Hepatocyte (in vitro differentiated cells): ENCODE results near the gene TOR1AIP1. TPM values are rescaled to one million over a fixed set of nuclear protein-coding genes. Genes with fewer than 3 reads are reported as not detected.

Experiments used
- DNase-seq: peaks from one replicate; pipeline ENCODE4 v3.0.0-alpha.2; 2016; ENCODE audit warnings: low spot score
- H2AFZ ChIP-seq: fragments of 200-600 bp; sonication (generic); 2 replicates; pipeline ENCODE4 v1.6.0; 2016; ENCODE audit warnings: antibody characterized with exemption, mild to moderate bottlenecking
- H3K27ac ChIP-seq: fragments of 200-600 bp; sonication (generic); 2 replicates; pipeline ENCODE4 v1.5.1; 2016; ENCODE audit warnings: mild to moderate bottlenecking
- H3K27me3 ChIP-seq: fragments of 200-600 bp; sonication (generic); 2 replicates; pipeline ENCODE4 v1.6.1; 2016
- H3K36me3 ChIP-seq: fragments of 200-600 bp; sonication (generic); replicated peaks from 2 replicates; pipeline ENCODE4 v1.5.1; 2016; ENCODE audit warnings: low read depth; ENCODE audit not compliant: insufficient read depth
- H3K4me1 ChIP-seq: fragments of 200-600 bp; sonication (generic); 2 replicates; pipeline ENCODE4 v1.5.1; 2016; ENCODE audit warnings: mild to moderate bottlenecking, moderate library complexity; ENCODE audit not compliant: insufficient read depth
- H3K4me2 ChIP-seq: fragments of 200-600 bp; sonication (generic); 2 replicates; pipeline ENCODE4 v1.6.0; 2016
- H3K4me3 ChIP-seq: fragments of 200-600 bp; sonication (generic); 2 replicates; pipeline ENCODE4 v1.5.1; 2016; ENCODE audit warnings: mild to moderate bottlenecking
- H3K79me2 ChIP-seq: fragments of 200-600 bp; sonication (generic); 2 replicates; pipeline ENCODE4 v1.6.0; 2017; ENCODE audit warnings: mild to moderate bottlenecking
- H3K9me2 ChIP-seq: fragments of 200-600 bp; sonication (generic); replicated peaks from 2 replicates; pipeline ENCODE4 v1.6.0; 2017; ENCODE audit warnings: mild to moderate bottlenecking; ENCODE audit not compliant: insufficient read depth
- H3K9me3 ChIP-seq: fragments of 200-600 bp; sonication (generic); 2 replicates; pipeline ENCODE4 v1.5.1; 2016; ENCODE audit warnings: low read depth, mild to moderate bottlenecking
- H4K20me1 ChIP-seq: fragments of 200-600 bp; sonication (generic); 2 replicates; pipeline ENCODE4 v1.6.0; 2016; ENCODE audit warnings: mild to moderate bottlenecking; ENCODE audit not compliant: insufficient read depth, poor library complexity, severe bottlenecking
- EZH2 ChIP-seq: fragments of 200-600 bp; sonication (generic); IDR thresholded peaks from 2 replicates; pipeline ENCODE4 v1.6.1; 2016; ENCODE audit warnings: antibody characterized with exemption, mild to moderate bottlenecking, borderline replicate concordance
- EZH2phosphoT487 ChIP-seq: fragments of 200-600 bp; sonication (generic); IDR thresholded peaks from one replicate; pipeline ENCODE4 v1.6.1; 2018; ENCODE audit warnings: antibody characterized with exemption, mild to moderate bottlenecking, low read depth, moderate library complexity; ENCODE audit not compliant: unreplicated experiment, severe bottlenecking
- whole genome bisulfite sequencing: methylation state at CpG from one replicate; pipeline ENCODE4 v1.1.6; 2016; ENCODE audit warnings: low lambda C conversion rate; ENCODE audit errors: missing lambda C conversion rate; 5-methylcytosine and 5-hydroxymethylcytosine counted together
- polyA plus RNA-seq: library from polyadenylated mRNA; unstranded; fragments of >200 nt; fragmentation: Nextera tagmentation; extraction: Ambion mirVana; gene quantifications from 2 replicates; pipeline ENCODE4 v1.2.1, GENCODE V29; 2016
- total RNA-seq: library from RNA; depleted of rRNA; stranded (reverse); fragments of >200 nt; gene quantifications from 2 replicates; pipeline ENCODE4 v1.2.3, GENCODE V29; 2014
- TF ChIP-seq, protein P1 (sequence below): fragments of 200-600 bp; sonication (generic); IDR thresholded peaks from 2 replicates; pipeline ENCODE4 v1.5.1; 2016; ENCODE audit warnings: antibody characterized with exemption, mild to moderate bottlenecking; ENCODE audit not compliant: poor library complexity

Gene TOR1AIP1
- total and polyA plus RNA-seq, 2 experiments from 2014 or later, result 18.8 to 36.1 TPM

DNA sequence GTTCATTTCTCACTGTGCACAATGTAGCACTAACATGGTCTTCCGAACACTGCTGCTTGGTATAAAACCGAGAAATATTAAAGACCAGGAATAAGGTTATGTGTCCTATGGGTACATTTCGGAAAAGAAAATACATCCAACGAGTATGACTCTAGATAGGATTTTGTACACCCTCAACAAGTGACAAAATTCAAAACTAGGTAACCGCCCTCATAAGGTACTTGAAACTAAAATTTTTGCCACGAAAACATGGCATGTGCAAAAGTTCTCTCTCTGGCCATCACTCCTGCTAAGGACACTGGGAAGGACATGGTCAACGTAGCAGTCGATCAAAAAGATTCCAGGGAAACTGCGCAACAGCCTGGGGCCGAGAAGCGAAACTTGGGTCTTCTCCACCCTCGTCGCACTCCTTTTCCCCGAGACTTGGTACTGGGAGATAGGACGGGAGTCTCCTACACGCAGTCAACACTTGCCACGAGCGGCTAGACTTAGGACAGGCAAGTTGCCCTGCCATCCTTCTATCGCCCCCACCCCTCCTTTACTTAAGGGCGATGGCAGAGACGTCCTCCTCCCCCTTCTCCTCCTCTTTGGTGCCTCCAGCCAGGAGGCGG lies 338 bp upstream of the TOR1AIP1 start:
- peak; percentile 92 for DNase-seq
- H3K9me3 ChIP-seq, result no peaks in the 10 kb centered on the region
- H3K4me2 ChIP-seq, result peak overlapping the region; percentile 81
- H2AFZ ChIP-seq, result peak overlapping the region; percentile 53
- no peak for TF ChIP-seq EZH2
- TF ChIP-seq, protein P1, sequence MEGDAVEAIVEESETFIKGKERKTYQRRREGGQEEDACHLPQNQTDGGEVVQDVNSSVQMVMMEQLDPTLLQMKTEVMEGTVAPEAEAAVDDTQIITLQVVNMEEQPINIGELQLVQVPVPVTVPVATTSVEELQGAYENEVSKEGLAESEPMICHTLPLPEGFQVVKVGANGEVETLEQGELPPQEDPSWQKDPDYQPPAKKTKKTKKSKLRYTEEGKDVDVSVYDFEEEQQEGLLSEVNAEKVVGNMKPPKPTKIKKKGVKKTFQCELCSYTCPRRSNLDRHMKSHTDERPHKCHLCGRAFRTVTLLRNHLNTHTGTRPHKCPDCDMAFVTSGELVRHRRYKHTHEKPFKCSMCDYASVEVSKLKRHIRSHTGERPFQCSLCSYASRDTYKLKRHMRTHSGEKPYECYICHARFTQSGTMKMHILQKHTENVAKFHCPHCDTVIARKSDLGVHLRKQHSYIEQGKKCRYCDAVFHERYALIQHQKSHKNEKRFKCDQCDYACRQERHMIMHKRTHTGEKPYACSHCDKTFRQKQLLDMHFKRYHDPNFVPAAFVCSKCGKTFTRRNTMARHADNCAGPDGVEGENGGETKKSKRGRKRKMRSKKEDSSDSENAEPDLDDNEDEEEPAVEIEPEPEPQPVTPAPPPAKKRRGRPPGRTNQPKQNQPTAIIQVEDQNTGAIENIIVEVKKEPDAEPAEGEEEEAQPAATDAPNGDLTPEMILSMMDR, result no peak
- no peaks in the 10 kb centered on the region for H3K36me3 ChIP-seq
- H3K79me2 ChIP-seq, result peaks cover 61% of the 10 kb centered on the region
- peak overlapping the region; percentile 100 for H3K27ac ChIP-seq
- peaks cover 16% of the 10 kb centered on the region for H3K4me1 ChIP-seq
- H4K20me1 ChIP-seq, result peaks cover 4% of the 10 kb centered on the region
- 8% methylated on average over 22 of the region's 22 CpGs for WGBS
- peak overlapping the region; percentile 52 for H3K4me3 ChIP-seq
- H3K9me2 ChIP-seq, result no peaks in the 10 kb centered on the region
- no peaks in the 10 kb centered on the region for H3K27me3 ChIP-seq

DNA sequence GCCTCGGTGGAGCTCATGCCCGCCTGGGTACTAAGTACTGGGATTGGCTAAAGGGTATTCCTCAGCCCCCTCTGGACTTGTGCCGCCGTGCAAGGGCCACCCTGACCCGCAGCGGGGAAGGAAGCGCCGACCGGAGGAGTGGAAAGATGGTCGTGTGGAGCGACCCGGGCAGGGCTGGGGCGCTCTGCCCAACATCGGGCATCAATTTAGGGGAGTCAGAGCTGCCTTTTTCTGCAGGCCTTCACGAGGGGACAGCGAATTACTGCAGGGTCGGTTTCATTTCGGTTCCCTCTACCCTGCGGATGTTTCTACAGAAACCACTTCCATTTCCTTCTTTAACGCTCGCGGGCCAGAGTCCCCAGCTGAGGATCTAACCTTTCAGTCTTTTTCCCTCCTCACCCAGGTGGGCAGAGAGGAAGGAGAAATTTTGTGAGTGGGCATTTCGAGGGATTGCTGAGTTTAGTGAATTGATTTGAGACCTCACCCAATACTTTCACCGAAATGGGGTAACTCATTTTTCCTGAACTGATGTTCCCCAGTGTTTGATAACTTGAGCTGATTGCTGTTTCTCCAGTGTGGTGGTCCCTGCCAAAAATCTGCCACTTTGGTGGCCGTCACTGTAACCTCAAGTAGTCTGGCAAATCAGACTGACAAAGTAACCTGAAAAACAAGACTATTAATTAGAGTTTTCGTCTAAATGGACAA lies 1.1 kb downstream of the TOR1AIP1 start:
- H3K9me2 ChIP-seq, result no peaks in the 10 kb centered on the region
- H3K9me3 ChIP-seq, result no peaks in the 10 kb centered on the region
- H4K20me1 ChIP-seq, result peaks cover 9% of the 10 kb centered on the region
- H3K4me1 ChIP-seq, result peaks cover 16% of the 10 kb centered on the region
- no peak for DNase-seq
- peak overlapping the region; percentile 73 for H3K4me3 ChIP-seq
- TF ChIP-seq EZH2phosphoT487, result no peak
- TF ChIP-seq, protein P1, result no peak
- no peak for TF ChIP-seq EZH2
- peak overlapping the region; percentile 100 for H3K27ac ChIP-seq
- 2% methylated on average over 26 of the region's 26 CpGs for WGBS
- peaks cover 68% of the 10 kb centered on the region for H3K79me2 ChIP-seq
- peak overlapping the region; percentile 77 for H2AFZ ChIP-seq
- H3K27me3 ChIP-seq, result no peaks in the 10 kb centered on the region
- no peaks in the 10 kb centered on the region for H3K36me3 ChIP-seq
- H3K4me2 ChIP-seq, result peak overlapping the region; percentile 89

DNA sequence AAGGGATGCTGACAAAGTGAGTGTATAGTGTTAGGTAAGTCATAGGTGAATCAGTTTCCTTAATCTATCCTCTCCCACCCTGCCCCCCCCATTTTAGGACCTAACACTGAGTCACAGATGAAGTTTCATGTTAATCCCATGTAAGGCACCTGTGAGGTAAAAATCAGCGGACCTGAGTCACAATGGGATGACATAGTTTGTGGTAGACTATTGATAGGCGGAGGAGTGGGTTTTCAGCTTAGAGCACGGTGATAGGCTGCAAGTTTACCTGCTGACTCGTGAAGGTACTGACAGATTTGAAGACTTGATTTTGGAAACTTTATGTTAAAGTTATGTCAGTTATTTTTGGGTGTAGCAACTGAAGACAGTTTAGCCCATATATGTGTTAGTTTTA lies 1.7 kb downstream of the TOR1AIP1 start:
- peaks cover 16% of the 10 kb centered on the region for H3K4me1 ChIP-seq
- H3K27ac ChIP-seq, result peak overlapping the region; percentile 100
- TF ChIP-seq, protein P1, result no peak
- no peak for TF ChIP-seq EZH2phosphoT487
- TF ChIP-seq EZH2, result no peak
- no peaks in the 10 kb centered on the region for H3K27me3 ChIP-seq
- H3K4me3 ChIP-seq, result peak overlapping the region; percentile 73
- DNase-seq, result peak; percentile 66
- no peaks in the 10 kb centered on the region for H3K9me3 ChIP-seq
- 11% methylated on average over 4 of the region's 4 CpGs for WGBS
- H3K36me3 ChIP-seq, result no peaks in the 10 kb centered on the region
- peak overlapping the region; percentile 89 for H3K4me2 ChIP-seq
- H3K9me2 ChIP-seq, result no peaks in the 10 kb centered on the region
- H4K20me1 ChIP-seq, result peaks cover 9% of the 10 kb centered on the region
- H3K79me2 ChIP-seq, result peaks cover 70% of the 10 kb centered on the region
- H2AFZ ChIP-seq, result no peak overlapping the region
